Type B pancreatic cell (in vitro differentiated cells): ENCODE measurements around the gene RPL4. TPM values are rescaled to one million over a fixed set of nuclear protein-coding genes. Genes with fewer than 3 reads are reported as not detected.

Experiments
- DNase-seq: peaks from one replicate; pipeline ENCODE4 v3.0.0; 2021; ENCODE audit warnings: mixed read lengths; ENCODE audit not compliant: unreplicated experiment; ENCODE audit errors: extremely low spot score
- H3K27ac Mint-ChIP-seq: 2 replicates; pipeline ENCODE4 v1.8.0; 2021; ENCODE audit warnings: mild to moderate bottlenecking, mixed read lengths
- H3K27me3 Mint-ChIP-seq: 2 replicates; pipeline ENCODE4 v1.8.0; 2021; ENCODE audit warnings: mixed read lengths
- H3K36me3 Mint-ChIP-seq: 2 replicates; pipeline ENCODE4 v1.8.0; 2021; ENCODE audit warnings: mixed read lengths
- H3K4me1 Mint-ChIP-seq: one replicate; pipeline ENCODE4 v1.8.0; 2021; ENCODE audit warnings: mixed read lengths; ENCODE audit not compliant: unreplicated experiment
- H3K4me3 Mint-ChIP-seq: 2 replicates; pipeline ENCODE4 v1.8.0; 2021; ENCODE audit warnings: mild to moderate bottlenecking, mixed read lengths
- H3K9me3 Mint-ChIP-seq: 2 replicates; pipeline ENCODE4 v1.8.0; 2021; ENCODE audit warnings: mixed read lengths
- CTCF ChIP-seq: fragments of 200-600 bp; sonication (generic); conservative IDR thresholded peaks from 2 replicates; pipeline ENCODE4 v1.5.0; 2021; ENCODE audit warnings: antibody characterized with exemption, mild to moderate bottlenecking
- total RNA-seq: library from RNA; stranded (reverse); gene quantifications from 2 replicates; pipeline ENCODE4 v1.2.1, GENCODE V29; 2021; ENCODE audit warnings: low replicate concordance

The RPL4 gene
- total RNA-seq, 1 donor from 2014 or later: 3,234 TPM

- H3K4me3 Mint-ChIP-seq: no peak overlapping the region
- H3K36me3 Mint-ChIP-seq: peaks cover 15% of the 10 kb centered on the region
- no peak for TF ChIP-seq CTCF
- DNase-seq: no peak
- no peaks in the 10 kb centered on the region for H3K4me1 Mint-ChIP-seq
- H3K9me3 Mint-ChIP-seq: no peaks in the 10 kb centered on the region
- H3K27me3 Mint-ChIP-seq: no peaks in the 10 kb centered on the region
- no peak overlapping the region for H3K27ac Mint-ChIP-seq
Measured at GRCh38 chr15:66486887-66487286, 17.8 kb downstream of the RPL4 start.

- H3K4me3 Mint-ChIP-seq: no peak overlapping the region
- no peaks in the 10 kb centered on the region for H3K9me3 Mint-ChIP-seq
- no peaks in the 10 kb centered on the region for H3K4me1 Mint-ChIP-seq
- H3K36me3 Mint-ChIP-seq: peaks cover 17% of the 10 kb centered on the region
- H3K27ac Mint-ChIP-seq: no peak overlapping the region
- no peak for TF ChIP-seq CTCF
- H3K27me3 Mint-ChIP-seq: no peaks in the 10 kb centered on the region
- no peak for DNase-seq
Measured at GRCh38 chr15:66484539-66485112, 20.0 kb downstream of the RPL4 start.

- Mint-ChIP-seq H3K27ac (no peak overlapping the region), H3K27me3 (no peaks in the 10 kb centered on the region), H3K4me3 (no peak overlapping the region), H3K36me3 (peaks cover 17% of the 10 kb centered on the region), H3K4me1 (no peaks in the 10 kb centered on the region), H3K9me3 (no peaks in the 10 kb centered on the region)
- no peak for DNase-seq
- TF ChIP-seq CTCF: no peak
Measured at GRCh38 chr15:66483131-66483566, 21.5 kb downstream of the RPL4 start.

- peaks cover 17% of the 10 kb centered on the region for H3K36me3 Mint-ChIP-seq
- H3K4me1 Mint-ChIP-seq: no peaks in the 10 kb centered on the region
- peak overlapping the region; percentile 10 for H3K27ac Mint-ChIP-seq
- DNase-seq: no peak
- H3K4me3 Mint-ChIP-seq: no peak overlapping the region
- no peaks in the 10 kb centered on the region for H3K27me3 Mint-ChIP-seq
- TF ChIP-seq CTCF: no peak
- H3K9me3 Mint-ChIP-seq: no peaks in the 10 kb centered on the region
Measured at GRCh38 chr15:66482539-66482938, 22.1 kb downstream of the RPL4 start.

GRCh38 chr15:66481107-66481856, 23.4 kb downstream of the RPL4 start:
- Mint-ChIP-seq H3K4me1 (no peaks in the 10 kb centered on the region), H3K9me3 (no peaks in the 10 kb centered on the region), H3K27ac (peak overlapping the region; percentile 48), H3K36me3 (peaks cover 17% of the 10 kb centered on the region), H3K27me3 (no peaks in the 10 kb centered on the region), H3K4me3 (no peak overlapping the region)
- DNase-seq: no peak
- TF ChIP-seq CTCF: no peak
